H9 (cell line): ENCODE data around the gene CLMN. TPM values are rescaled to one million over a fixed set of nuclear protein-coding genes. Genes with fewer than 3 reads are reported as not detected.

Experiments
- DNase-seq: peaks from one replicate; pipeline ENCODE4 v3.0.0-alpha.2; 2017
- H2AFZ ChIP-seq: one replicate; pipeline ENCODE4 v1.6.1; 2013; ENCODE audit warnings: mild to moderate bottlenecking, low read length, control low read depth, moderate library complexity
- H2AK5ac ChIP-seq: 2 replicates; pipeline ENCODE4 v1.6.1; 2013; ENCODE audit warnings: low read length, control low read depth, mixed read lengths; ENCODE audit not compliant: insufficient read length
- H2BK120ac ChIP-seq: one replicate; pipeline ENCODE4 v1.6.1; 2013; ENCODE audit warnings: low read depth, mild to moderate bottlenecking, low read length, control low read depth, inconsistent platforms; ENCODE audit not compliant: poor library complexity, severe bottlenecking
- H2BK12ac ChIP-seq: 2 replicates; pipeline ENCODE4 v1.6.1; 2013; ENCODE audit warnings: low read length, control low read depth, mixed read lengths, low read depth; ENCODE audit not compliant: insufficient read length
- H2BK15ac ChIP-seq: 2 replicates; pipeline ENCODE4 v1.6.1; 2013; ENCODE audit warnings: low read depth, low read length, control low read depth
- H2BK20ac ChIP-seq: one replicate; pipeline ENCODE4 v1.6.1; 2013; ENCODE audit warnings: low read depth, mild to moderate bottlenecking, low read length, control low read depth, inconsistent platforms; ENCODE audit not compliant: poor library complexity, severe bottlenecking
- H2BK5ac ChIP-seq: 2 replicates; pipeline ENCODE4 v1.6.1; 2013; ENCODE audit warnings: low read length, control low read depth, mixed read lengths; ENCODE audit not compliant: insufficient read length
- H3K14ac ChIP-seq: 2 replicates; pipeline ENCODE4 v1.6.1; 2013; ENCODE audit warnings: low read length, control low read depth; ENCODE audit not compliant: insufficient read depth
- H3K18ac ChIP-seq: 2 replicates; pipeline ENCODE4 v1.6.1; 2013; ENCODE audit warnings: low read depth, mild to moderate bottlenecking, mixed read lengths, low read length, control low read depth; ENCODE audit not compliant: insufficient read length
- H3K23ac ChIP-seq: 2 replicates; pipeline ENCODE4 v1.6.1; 2013; ENCODE audit warnings: low read length, control low read depth, mixed read lengths, low read depth; ENCODE audit not compliant: insufficient read length
- H3K23me2 ChIP-seq: 2 replicates; pipeline ENCODE4 v1.6.1; 2013; ENCODE audit warnings: low read depth, mild to moderate bottlenecking, mixed read lengths, low read length, control low read depth; ENCODE audit not compliant: insufficient read length, poor library complexity, severe bottlenecking
- H3K27ac ChIP-seq: 2 replicates; pipeline ENCODE4 v1.5.1; 2013; ENCODE audit warnings: low read length, control low read depth, mixed read lengths, low read depth; ENCODE audit not compliant: insufficient read length
- H3K27me3 ChIP-seq: 2 replicates; pipeline ENCODE4 v1.6.1; 2013; ENCODE audit warnings: low read length, control low read depth, inconsistent platforms; ENCODE audit not compliant: insufficient read depth
- H3K4ac ChIP-seq: 2 replicates; pipeline ENCODE4 v1.6.1; 2013; ENCODE audit warnings: low read depth, mild to moderate bottlenecking, control low read depth, inconsistent platforms, low read length, moderate library complexity
- H3K4me1 ChIP-seq: 2 replicates; pipeline ENCODE4 v1.6.1; 2013; ENCODE audit warnings: low read length, control low read depth, inconsistent platforms; ENCODE audit not compliant: insufficient read depth
- H3K4me2 ChIP-seq: 2 replicates; pipeline ENCODE4 v1.6.1; 2013; ENCODE audit warnings: low read length, control low read depth, mixed read lengths; ENCODE audit not compliant: insufficient read length, insufficient read depth
- H3K56ac ChIP-seq: 2 replicates; pipeline ENCODE4 v1.6.1; 2013; ENCODE audit warnings: low read depth, mild to moderate bottlenecking, mixed read lengths, low read length, control low read depth; ENCODE audit not compliant: insufficient read length
- H3K79me1 ChIP-seq: 2 replicates; pipeline ENCODE4 v1.6.1; 2013; ENCODE audit warnings: low read depth, mild to moderate bottlenecking, moderate library complexity, low read length, control low read depth, inconsistent platforms; ENCODE audit not compliant: insufficient read depth, poor library complexity, severe bottlenecking
- H3K79me2 ChIP-seq: 2 replicates; pipeline ENCODE4 v1.6.1; 2013; ENCODE audit warnings: low read length, control low read depth, inconsistent platforms; ENCODE audit not compliant: insufficient read depth
- H3K9ac ChIP-seq: 2 replicates; pipeline ENCODE4 v1.6.1; 2013; ENCODE audit warnings: low read length, control low read depth, mixed read lengths; ENCODE audit not compliant: insufficient read length; ENCODE audit errors: extremely low read depth
- H3K9me3 ChIP-seq: one replicate; pipeline ENCODE4 v1.6.1; 2013; ENCODE audit warnings: low read depth, low read length, inconsistent platforms; ENCODE audit not compliant: control insufficient read depth
- H3T11ph ChIP-seq: one replicate; pipeline ENCODE4 v1.6.1; 2013; ENCODE audit warnings: mild to moderate bottlenecking, low read length, control low read depth, inconsistent platforms
- H4K20me1 ChIP-seq: one replicate; pipeline ENCODE4 v1.6.1; 2013; ENCODE audit not compliant: control insufficient read depth, insufficient read length, insufficient read depth
- H4K5ac ChIP-seq: 2 replicates; pipeline ENCODE4 v1.6.1; 2013; ENCODE audit warnings: low read depth, mild to moderate bottlenecking, mixed read lengths, low read length, control low read depth; ENCODE audit not compliant: insufficient read length
- H4K8ac ChIP-seq: replicated peaks from 2 replicates; pipeline ENCODE4 v1.6.1; 2013; ENCODE audit warnings: low read length, control low read depth, mixed read lengths, low read depth; ENCODE audit not compliant: insufficient read length
- H4K91ac ChIP-seq: 2 replicates; pipeline ENCODE4 v1.6.1; 2013; ENCODE audit warnings: low read depth, mild to moderate bottlenecking, moderate library complexity, mixed read lengths, low read length, control low read depth; ENCODE audit not compliant: insufficient read length
- H3K27ac Mint-ChIP-seq, 3 experiments: 2 replicates in 2 of 3; 3 replicates in 1 of 3; pipeline ENCODE4 v1.8.0; 2020 to 2021; ENCODE audit warnings: mixed read lengths in 3 of 3, mild to moderate bottlenecking in 1 of 3, moderate library complexity in 1 of 3
- H3K27me3 Mint-ChIP-seq: 2 replicates; pipeline ENCODE4 v1.8.0; 2021; ENCODE audit warnings: low read depth, mild to moderate bottlenecking, moderate library complexity, mixed read lengths
- H3K36me3 Mint-ChIP-seq, 3 experiments: 2 replicates in 2 of 3; 3 replicates in 1 of 3; pipeline ENCODE4 v1.8.0; 2020 to 2021; ENCODE audit warnings: low read depth in 3 of 3, mixed read lengths in 3 of 3; ENCODE audit not compliant: insufficient read depth in 1 of 3
- H3K4me1 Mint-ChIP-seq, 2 experiments: 2 replicates each; pipeline ENCODE4 v1.8.0; 2020; ENCODE audit warnings: mixed read lengths in 2 of 2
- H3K4me3 Mint-ChIP-seq, 2 experiments: 2 replicates in 1 of 2; 3 replicates in 1 of 2; pipeline ENCODE4 v1.8.0; 2020 to 2021; ENCODE audit warnings: mild to moderate bottlenecking in 2 of 2, mixed read lengths in 2 of 2, moderate library complexity in 1 of 2
- H3K9me3 Mint-ChIP-seq, 2 experiments: 2 replicates in 1 of 2; 3 replicates in 1 of 2; pipeline ENCODE4 v1.8.0; 2020; ENCODE audit warnings: mild to moderate bottlenecking in 2 of 2, mixed read lengths in 2 of 2, moderate library complexity in 1 of 2
- WGBS: extraction: QIAGEN DNeasy Blood & Tissue Kit; methylation state at CpG from one replicate; pipeline ENCODE4 v1.1.7; 2013; ENCODE audit warnings: missing lambda C conversion rate, low lambda C conversion rate, mixed read lengths; ENCODE audit not compliant: insufficient read length; ENCODE audit errors: extremely low coverage; 5-methylcytosine and 5-hydroxymethylcytosine counted together
- total RNA-seq: library from RNA; stranded (reverse); gene quantifications from 2 replicates; pipeline ENCODE4 v1.2.1, GENCODE V29; 2021
- TF ChIP-seq, protein P1 (sequence below): fragments of 200-600 bp; sonication (generic); conservative IDR thresholded peaks from 3 replicates; pipeline ENCODE4 v1.8.0; 2021; ENCODE audit warnings: antibody characterized with exemption, mild to moderate bottlenecking

Gene CLMN
- total RNA-seq, 1 experiment from 2014 or later, result 7.6 TPM

DNA sequence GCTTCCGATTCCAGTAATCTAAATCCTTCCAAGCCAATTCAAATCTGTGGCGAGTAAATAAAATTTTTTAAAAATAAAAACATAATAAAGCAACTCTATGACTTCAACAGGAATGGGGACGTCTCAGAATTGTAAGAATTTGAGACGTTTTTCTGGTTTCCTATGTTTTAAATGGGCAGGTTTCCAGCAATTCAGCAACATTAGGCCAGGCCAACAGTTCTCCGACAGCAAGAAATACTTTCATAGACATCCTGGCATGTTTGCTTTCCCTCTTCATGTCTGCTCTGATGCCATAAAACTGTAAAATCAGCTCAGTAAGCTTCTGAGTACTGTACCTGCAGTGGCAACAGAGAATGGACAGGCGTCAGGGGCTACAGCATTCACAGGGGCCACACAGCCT lies 126.6 kb downstream of the CLMN start:
- peaks cover 21 to 33% of the 10 kb centered on the region in 2 experiments for H3K4me1 Mint-ChIP-seq
- H2AFZ ChIP-seq, result no peak overlapping the region
- no CpG with 5 or more reads among the region's 6 CpGs for WGBS
- H3T11ph ChIP-seq, result no peak overlapping the region
- H3K79me1 ChIP-seq, result no peaks in the 10 kb centered on the region
- H3K23me2 ChIP-seq, result no peaks in the 10 kb centered on the region
- no peak overlapping the region for H3K4ac ChIP-seq
- no peak overlapping the region for H2AK5ac ChIP-seq
- TF ChIP-seq, protein P1, sequence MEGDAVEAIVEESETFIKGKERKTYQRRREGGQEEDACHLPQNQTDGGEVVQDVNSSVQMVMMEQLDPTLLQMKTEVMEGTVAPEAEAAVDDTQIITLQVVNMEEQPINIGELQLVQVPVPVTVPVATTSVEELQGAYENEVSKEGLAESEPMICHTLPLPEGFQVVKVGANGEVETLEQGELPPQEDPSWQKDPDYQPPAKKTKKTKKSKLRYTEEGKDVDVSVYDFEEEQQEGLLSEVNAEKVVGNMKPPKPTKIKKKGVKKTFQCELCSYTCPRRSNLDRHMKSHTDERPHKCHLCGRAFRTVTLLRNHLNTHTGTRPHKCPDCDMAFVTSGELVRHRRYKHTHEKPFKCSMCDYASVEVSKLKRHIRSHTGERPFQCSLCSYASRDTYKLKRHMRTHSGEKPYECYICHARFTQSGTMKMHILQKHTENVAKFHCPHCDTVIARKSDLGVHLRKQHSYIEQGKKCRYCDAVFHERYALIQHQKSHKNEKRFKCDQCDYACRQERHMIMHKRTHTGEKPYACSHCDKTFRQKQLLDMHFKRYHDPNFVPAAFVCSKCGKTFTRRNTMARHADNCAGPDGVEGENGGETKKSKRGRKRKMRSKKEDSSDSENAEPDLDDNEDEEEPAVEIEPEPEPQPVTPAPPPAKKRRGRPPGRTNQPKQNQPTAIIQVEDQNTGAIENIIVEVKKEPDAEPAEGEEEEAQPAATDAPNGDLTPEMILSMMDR, result no peak
- H3K4me1 ChIP-seq, result peaks cover 5% of the 10 kb centered on the region; the same call in 1 of the 2 replicates
- H3K14ac ChIP-seq, result no peak overlapping the region
- H4K91ac ChIP-seq, result no peak overlapping the region
- no peak overlapping the region for H3K4me2 ChIP-seq
- no peak overlapping the region for H2BK12ac ChIP-seq
- no peak overlapping the region for H2BK20ac ChIP-seq
- H3K9me3 Mint-ChIP-seq, result peaks cover 8 to 9% of the 10 kb centered on the region in 2 experiments; a peak in 4 of 5 replicates
- no peaks in the 10 kb centered on the region for H3K79me2 ChIP-seq
- H3K23ac ChIP-seq, result no peak overlapping the region
- no peaks in the 10 kb centered on the region for H4K20me1 ChIP-seq
- H3K27ac ChIP-seq, result no peak overlapping the region
- H3K4me3 Mint-ChIP-seq, result no peak overlapping the region
- H3K56ac ChIP-seq, result no peak overlapping the region
- no peaks in the 10 kb centered on the region for H3K27me3 ChIP-seq
- H2BK5ac ChIP-seq, result no peak overlapping the region
- no peaks in the 10 kb centered on the region; the same call in none of the 2 replicates for H3K27me3 Mint-ChIP-seq
- H3K9me3 ChIP-seq, result no peaks in the 10 kb centered on the region
- no peak overlapping the region for H2BK120ac ChIP-seq
- H2BK15ac ChIP-seq, result no peak overlapping the region
- H3K36me3 Mint-ChIP-seq, result peaks cover 2 to 8% (median 5%) of the 10 kb centered on the region in 3 experiments; a peak in 5 of 7 replicates
- no peak overlapping the region for H4K8ac ChIP-seq
- no peak for DNase-seq
- H3K9ac ChIP-seq, result no peak overlapping the region
- H3K18ac ChIP-seq, result no peak overlapping the region
- H3K27ac Mint-ChIP-seq, result peak overlapping the region in 1 of 3 experiments; percentile 17; a peak in 2 of 7 replicates
- no peak overlapping the region for H4K5ac ChIP-seq
